PC-3 (cell line): ENCODE results near the gene BCAR3.

Experiments used
- CTCF ChIP-seq: fragments of 300-600 bp; sonication (generic); conservative IDR thresholded peaks from 2 replicates; pipeline ENCODE4 v1.5.1; 2017; ENCODE audit warnings: antibody characterized with exemption, low read depth, mild to moderate bottlenecking, low read length
- EZH2 ChIP-seq: fragments of 300-600 bp; sonication (generic); IDR thresholded peaks from one replicate; pipeline ENCODE4 v1.6.1; 2017; ENCODE audit warnings: antibody characterized with exemption, mild to moderate bottlenecking, low read length; ENCODE audit not compliant: unreplicated experiment
- EZH2phosphoT487 ChIP-seq: fragments of 300-600 bp; sonication (generic); IDR thresholded peaks from 2 replicates; pipeline ENCODE4 v1.6.1; 2018; ENCODE audit warnings: mild to moderate bottlenecking, antibody characterized with exemption, low read length, borderline replicate concordance

GRCh38 chr1:93699049-93699384 lies 17.4 kb upstream of the BCAR3 start:
- TF ChIP-seq CTCF = no peak
- TF ChIP-seq EZH2 = no peak
- no peak for TF ChIP-seq EZH2phosphoT487
